K562 (cell line): ENCODE data around the gene PLP2. TPM values are rescaled to one million over a fixed set of nuclear protein-coding genes. Genes with fewer than 3 reads are reported as not detected.

ENCODE experiments used
- ATAC-seq: fragments of 200-7000 bp; cut with Tn5 transposase; 3 replicates; pipeline ENCODE4 v1.9.1; 2020; ENCODE audit warnings: moderate library complexity
- BruUV-seq: library from RNA; stranded (reverse); fragments of 400-500 nt; replicated peaks from 2 replicates; lab custom pipeline; 2021; lab: Mats Ljungman, UMichigan
- CTCF ChIA-PET: fragments of 300-600 bp; formaldehyde crosslinking; extraction: SDS; loops from one replicate; lab custom pipeline; 2021; ENCODE audit warnings: low intra/inter-chr PET ratio; lab: Yijun Ruan, JAX
- POLR2A ChIA-PET: fragments of 300-600, 350-650 bp; sonication (Branson Sonifier 250); formaldehyde crosslinking; extraction: SDS; loops from one replicate; lab custom pipeline; 2021; ENCODE audit warnings: antibody characterized with exemption, inconsistent platforms; lab: Yijun Ruan, JAX
- DNase-seq, 4 experiments: peaks; one replicate each; pipeline versions ENCODE4 v3.0.0 to v3.0.0-alpha.2; 2011 to 2018; ENCODE audit warnings: low spot score in 3 of 4, mixed read lengths in 3 of 4; ENCODE audit errors: extremely low read depth in 1 of 4
- FAIRE-seq: peaks from 2 replicates; lab custom pipeline; 2011; peaks lifted over from hg19 to GRCh38; lab: Jason Lieb, UNC
- H2AFZ ChIP-seq: 2 replicates; pipeline ENCODE4 v1.6.0; 2011; ENCODE audit warnings: low read depth, low read length, control low read depth, inconsistent platforms
- H3K27ac ChIP-seq: fragments of 200-600 bp; 3 replicates; pipeline ENCODE4 v1.8.0; 2011; ENCODE audit warnings: low read depth, mild to moderate bottlenecking, control low read depth, inconsistent platforms, low read length, moderate library complexity, mixed read lengths; ENCODE audit errors: extremely low read depth
- H3K27me3 ChIP-seq, 2 experiments: fragments of 300-600 bp in 1 of 2; 2 replicates in 1 of 2; 3 replicates in 1 of 2; pipeline versions ENCODE4 v1.6.0 to v1.8.0; 2011; ENCODE audit warnings: inconsistent platforms in 2 of 2, low read length in 2 of 2, mild to moderate bottlenecking in 1 of 2, mixed read lengths in 1 of 2, moderate library complexity in 1 of 2; ENCODE audit not compliant: control insufficient read depth in 2 of 2, insufficient read depth in 2 of 2
- H3K36me3 ChIP-seq: fragments of 300-600 bp; 3 replicates; pipeline ENCODE4 v1.8.0; 2011; ENCODE audit warnings: mild to moderate bottlenecking, low read length, inconsistent platforms; ENCODE audit not compliant: control insufficient read depth, insufficient read depth
- H3K4me1 ChIP-seq, 2 experiments: fragments of 200-600 bp in 1 of 2; replicated peaks in 1 of 2; 2 replicates in 1 of 2; 3 replicates in 1 of 2; pipeline versions ENCODE4 v1.5.1 to v1.8.0; 2011; ENCODE audit warnings: inconsistent platforms in 2 of 2, low read length in 2 of 2, mild to moderate bottlenecking in 1 of 2, mixed read lengths in 1 of 2, moderate library complexity in 1 of 2; ENCODE audit not compliant: control insufficient read depth in 2 of 2, insufficient read depth in 2 of 2
- H3K4me2 ChIP-seq: 2 replicates; pipeline ENCODE4 v1.6.1; 2011; ENCODE audit warnings: low read length, control low read depth, inconsistent platforms, mixed read lengths; ENCODE audit not compliant: insufficient read depth
- H3K4me3 ChIP-seq: fragments of 200-600 bp; sonication (generic), shearing (Covaris generic); 2 replicates; pipeline ENCODE4 v1.5.1; 2016; ENCODE audit warnings: control low read depth, inconsistent platforms
- H3K79me2 ChIP-seq: fragments of 200-600 bp; 3 replicates; pipeline ENCODE4 v1.8.0; 2011; ENCODE audit warnings: low read length, inconsistent platforms; ENCODE audit not compliant: control insufficient read depth, insufficient read depth
- H3K9ac ChIP-seq, 2 experiments: 2 replicates each; pipeline versions ENCODE4 v1.6.0 to v1.6.1; 2011; ENCODE audit warnings: low read depth in 2 of 2, low read length in 2 of 2, control low read depth in 1 of 2, inconsistent platforms in 1 of 2, mild to moderate bottlenecking in 1 of 2, mixed read lengths in 1 of 2; ENCODE audit not compliant: insufficient read depth in 1 of 2
- H3K9me1 ChIP-seq: one replicate; pipeline ENCODE4 v1.6.0; 2011; ENCODE audit warnings: inconsistent platforms, mild to moderate bottlenecking, low read length, moderate library complexity; ENCODE audit not compliant: control insufficient read depth, insufficient read depth
- H3K9me3 ChIP-seq: replicated peaks from 2 replicates; pipeline ENCODE4 v1.5.1; 2011; ENCODE audit warnings: low read depth, low read length, inconsistent platforms; ENCODE audit not compliant: control insufficient read depth, insufficient read depth
- H4K20me1 ChIP-seq: replicated peaks from 2 replicates; pipeline ENCODE4 v1.6.1; 2011; ENCODE audit warnings: low read length, inconsistent platforms, mixed read lengths; ENCODE audit not compliant: control insufficient read depth, insufficient read depth
- ARID2 ChIP-seq: fragments of 450-650 bp; IDR thresholded peaks from 2 replicates; pipeline ENCODE4 v1.6.1; 2017; ENCODE audit warnings: antibody characterized with exemption, mild to moderate bottlenecking
- ATF1 ChIP-seq, 2 experiments: fragments of 450-650 bp in 1 of 2; IDR thresholded peaks; 2 replicates each; pipeline ENCODE4 v1.6.1; 2016; ENCODE audit warnings: missing compliant biosample characterization in 1 of 2, missing genetic modification characterization in 1 of 2
- BHLHE40 ChIP-seq: IDR thresholded peaks from 2 replicates; pipeline ENCODE4 v1.6.1; 2011; ENCODE audit warnings: low read length, improper control_type of control experiment
- BMI1 ChIP-seq: fragments of 150-350 bp; IDR thresholded peaks from 2 replicates; pipeline ENCODE4 v1.6.1; 2014; ENCODE audit warnings: low read length
- CHD2 ChIP-seq: IDR thresholded peaks from 2 replicates; pipeline ENCODE4 v1.6.1; 2011; ENCODE audit warnings: low read depth, low read length
- CXXC5 ChIP-seq: fragments of 250-450 bp; sonication (Bioruptor Pico); IDR thresholded peaks from 2 replicates; pipeline ENCODE4 v1.8.0; 2022; ENCODE audit warnings: inconsistent platforms, mild to moderate bottlenecking, moderate library complexity
- EP300 ChIP-seq: IDR thresholded peaks from 2 replicates; pipeline ENCODE4 v1.6.1; 2012; ENCODE audit warnings: low read length, improper control_type of control experiment
- ETV6 ChIP-seq, 3 experiments: fragments of 150-350 bp in 1 of 3; sonication (generic) in 1 of 3; formaldehyde crosslinking in 1 of 3; IDR thresholded peaks; 2 replicates each; pipeline versions ENCODE4 v1.6.1 to v1.8.0; 2014 to 2022; ENCODE audit warnings: borderline replicate concordance in 2 of 3, low read depth in 2 of 3, antibody characterized with exemption in 1 of 3, low read length in 1 of 3, mild to moderate bottlenecking in 1 of 3, missing genetic modification reagents in 1 of 3
- FOSL1 ChIP-seq: fragments of 200-800 bp; sonication (Bioruptor generic); conservative IDR thresholded peaks from 2 replicates; pipeline ENCODE4 v1.6.1; 2016; ENCODE audit warnings: missing genetic modification characterization, missing compliant biosample characterization
- HDAC1 ChIP-seq, 2 experiments: fragments of 450-650 bp; IDR thresholded peaks; 2 replicates each; pipeline ENCODE4 v1.6.1; 2016 to 2017; ENCODE audit warnings: inconsistent platforms in 1 of 2, mild to moderate bottlenecking in 1 of 2, moderate library complexity in 1 of 2
- MAFK ChIP-seq: IDR thresholded peaks from 2 replicates; pipeline ENCODE4 v1.6.1; 2011; ENCODE audit warnings: low read length, improper control_type of control experiment
- PHF21A ChIP-seq: fragments of 450-650 bp; IDR thresholded peaks from 2 replicates; pipeline ENCODE4 v1.6.1; 2017; ENCODE audit warnings: low read depth, borderline replicate concordance
- POLR2A ChIP-seq: fragments of 450-650 bp; conservative IDR thresholded peaks from 2 replicates; pipeline ENCODE4 v1.6.1; 2016
- RAD21 ChIP-seq, 2 experiments: fragments of 250-450 bp in 1 of 2; fragments of 450-650 bp in 1 of 2; sonication (Bioruptor Pico) in 1 of 2; formaldehyde crosslinking in 1 of 2; IDR thresholded peaks in 1 of 2; conservative IDR thresholded peaks in 1 of 2; 2 replicates each; pipeline versions ENCODE4 v1.4.0 to v1.8.0; 2020 to 2022; ENCODE audit warnings: mild to moderate bottlenecking in 2 of 2, moderate library complexity in 1 of 2
- SMAD4 ChIP-seq: fragments of 250-450 bp; sonication (Bioruptor Pico); conservative IDR thresholded peaks from 2 replicates; pipeline ENCODE4 v1.8.0; 2021; ENCODE audit warnings: inconsistent platforms, mild to moderate bottlenecking, moderate library complexity
- STAT5A ChIP-seq: IDR thresholded peaks from 2 replicates; pipeline ENCODE4 v1.6.1; 2012; ENCODE audit warnings: low read length, inconsistent platforms, borderline replicate concordance
- SUPT5H ChIP-seq: fragments of 450-650 bp; IDR thresholded peaks from 2 replicates; pipeline ENCODE4 v1.6.1; 2016
- TCF3 ChIP-seq: sonication (generic); formaldehyde crosslinking; IDR thresholded peaks from 2 replicates; pipeline ENCODE4 v1.4.0; 2020; ENCODE audit warnings: mild to moderate bottlenecking, missing genetic modification reagents
- ZNF146 ChIP-seq: IDR thresholded peaks from one replicate; pipeline ENCODE4 v1.6.1; 2018; ENCODE audit warnings: missing compliant biosample characterization; ENCODE audit not compliant: unreplicated experiment
- ZNF212 ChIP-seq: fragments of 450-650 bp; formaldehyde crosslinking; IDR thresholded peaks from 2 replicates; pipeline ENCODE4 v1.4.0; 2020; ENCODE audit warnings: mild to moderate bottlenecking
- ZNF445 ChIP-seq: fragments of 250-450 bp; sonication (Bioruptor Pico); IDR thresholded peaks from 2 replicates; pipeline ENCODE4 v1.4.0; 2020; ENCODE audit warnings: low read depth, mild to moderate bottlenecking, moderate library complexity
- WGBS: fragments of 100-300 bp; shearing (Covaris generic); methylation state at CpG from one replicate; pipeline ENCODE4 v1.1.6; 2016; ENCODE audit warnings: low coverage, mixed read lengths; ENCODE audit not compliant: insufficient coverage; ENCODE audit errors: missing lambda C conversion rate; 5-methylcytosine and 5-hydroxymethylcytosine counted together
- in situ Hi-C: fragments of 300-500 bp; cut with MboI; formaldehyde crosslinking; loops from 4 replicates; pipeline ENCODE4 v1.15.0; 2018; ENCODE audit warnings: inconsistent platforms, mixed read lengths
- intact Hi-C: fragments of 100-400 bp; cut with micrococcal nuclease; formaldehyde crosslinking; loops from 2 replicates; pipeline ENCODE4 v1.14.2; 2022
- polyA plus RNA-seq, 8 experiments: library from polyadenylated mRNA; depleted of rRNA in 4 of 8; stranded (reverse) in 5 of 8; unstranded in 3 of 8; fragments of >200 nt; fragmentation: Nextera tagmentation in 2 of 8; fragmentation: Illumina TruSeq in 1 of 8; extraction: Ambion mirVana in 2 of 8; extraction: Trizol in 1 of 8; gene quantifications; 2 replicates each; pipeline versions ENCODE4 v1.2.1 to v1.2.3, GENCODE V29; 2011 to 2014; ENCODE audit warnings: inconsistent platforms in 1 of 8, missing spikeins in 1 of 8
- total RNA-seq, 7 experiments: library from RNA; depleted of rRNA in 6 of 7; stranded (reverse); fragments of >200 nt in 6 of 7; fragmentation: Illumina TruSeq in 2 of 7; extraction: Trizol in 2 of 7; gene quantifications; 2 replicates each; pipeline versions ENCODE4 v1.2.1 to v1.2.3, GENCODE V29; 2011 to 2021; ENCODE audit warnings: low replicate concordance in 1 of 7

Gene PLP2
- total and polyA plus RNA-seq, 9 of the 15 experiments (the other 6 are each of a cell fraction or from before 2014, with no cell fraction given), result 34.7 to 236 (median 112) TPM

DNA sequence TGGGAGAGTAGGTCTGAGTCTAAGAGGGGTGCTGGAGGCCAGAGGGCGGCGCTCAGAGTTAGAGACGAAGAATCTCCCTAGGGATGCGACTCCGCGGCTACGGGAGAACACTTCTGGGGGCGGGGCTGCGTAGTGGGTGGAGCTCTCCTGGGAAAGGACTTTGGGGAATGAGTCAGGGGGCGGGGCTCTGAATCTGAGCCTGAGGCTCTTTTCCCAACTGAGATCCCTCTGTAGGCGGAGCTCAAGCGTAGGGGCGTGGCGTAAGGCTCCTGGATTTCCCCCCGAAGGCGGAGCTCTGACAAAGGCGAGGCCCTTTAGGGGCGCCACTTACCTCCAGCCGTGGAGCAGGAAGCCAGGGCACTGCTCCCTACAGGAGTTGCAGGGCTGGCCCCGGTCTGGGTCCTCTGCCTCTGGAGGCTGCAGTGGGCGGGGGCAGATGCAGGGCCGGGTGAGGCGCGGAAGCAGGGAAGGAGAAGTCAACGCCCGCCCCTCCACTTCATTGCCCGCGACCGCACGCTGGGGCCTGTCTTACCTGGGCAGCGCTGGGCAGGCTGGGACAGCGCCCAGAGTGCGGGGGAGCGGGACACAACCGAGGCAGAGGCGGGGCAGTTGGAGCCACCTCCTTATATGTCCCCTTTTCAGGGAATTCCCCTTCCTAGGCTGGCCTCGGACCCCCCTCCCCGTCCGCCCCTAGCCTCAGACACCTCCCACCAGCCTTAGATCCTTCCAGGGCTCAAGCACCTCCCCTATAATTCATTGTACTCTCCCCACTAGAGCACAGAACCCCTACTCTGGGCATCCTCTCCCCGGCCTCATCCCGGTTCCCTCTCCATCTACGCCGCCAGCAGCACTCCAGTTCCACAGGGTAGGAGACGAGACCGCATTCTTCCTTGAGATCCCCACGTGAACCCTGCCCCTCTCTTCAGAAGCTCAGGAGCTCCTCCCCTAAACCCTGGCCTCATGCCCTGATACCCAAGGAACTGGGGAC, 12.9 kb downstream of the PLP2 start (continued):
- no peak for TF ChIP-seq ZNF445
- TF ChIP-seq BMI1, result no peak
- no peak for TF ChIP-seq SMAD4
- TF ChIP-seq FOSL1, result peak; percentile 49; the same call in 1 of the 2 replicates
- TF ChIP-seq CHD2, result no peak
- TF ChIP-seq ARID2, result no peak
- no peak for TF ChIP-seq ETV6 (IDR thresholded peaks at IDR 0.05; ENCODE audit: borderline replicate concordance in 1 of 2, low read depth in 2 of 2, low read length in 1 of 2)
- no peak for TF ChIP-seq ETV6 (CRISPR knock-in tag; IDR thresholded peaks at IDR 0.05; ENCODE audit: borderline replicate concordance)

- ChIA-PET POLR2A (interaction anchor here (0.6 kb wide), 1 partner anchor 172 kb away, joined by 3 read pairs; no protein-coding TSS in a partner anchor), CTCF (no interaction called here)
- Histone ChIP-seq H3K9me1 (no peaks in the 10 kb centered on the region), H3K36me3 (peaks cover 22% of the 10 kb centered on the region; the same call in 1 of the 3 replicates), H3K4me3 (peak within 1 kb of the TSS; percentile 76), H4K20me1 (peaks cover 9% of the 10 kb centered on the region), H3K4me2 (peak within 1 kb of the TSS; percentile 90), H3K27me3 (no peaks in the 10 kb centered on the region), H2AFZ (peak within 1 kb of the TSS; percentile 78), H3K4me1 (peaks cover 33 to 48% of the 10 kb centered on the region in 2 experiments), H3K9ac (peak within 1 kb of the TSS; percentile 93 to 97), H3K27ac (peak within 1 kb of the TSS; percentile 91), H3K79me2 (peaks cover 43% of the 10 kb centered on the region), H3K9me3 (no peaks in the 10 kb centered on the region)
- TSS peak; percentile 74 for BruUV-seq
- peak; percentile 73 to 88 (median 76) for DNase-seq
- intact Hi-C loops (no loop called here), in situ Hi-C loops (no loop called here)
- ATAC-seq, result peak; percentile 55
- 16% methylated on average over 34 of the region's 62 CpGs for WGBS
- no peak for FAIRE-seq
- peak; percentile 75 for TF ChIP-seq SUPT5H
- no peak for TF ChIP-seq MAFK
- TF ChIP-seq EP300, result 0 out of 2 replicates have a peak, but pooled peaks have one; percentile 10
- no peak; the same call in 1 of the 2 replicates for TF ChIP-seq STAT5A
- TF ChIP-seq RAD21 (CRISPR knock-in tag; conservative IDR thresholded peaks at IDR 0.05 in 1 of 2, IDR thresholded peaks at IDR 0.05 in 1 of 2), result peak; percentile 30 to 47; a peak in 3 of 4 replicates
- no peak for TF ChIP-seq ATF1 (CRISPR knock-in tag; IDR thresholded peaks at IDR 0.05)
- peak; percentile 55; the same call in 1 of the 2 replicates for TF ChIP-seq ATF1 (tag; IDR thresholded peaks at IDR 0.05)
- no peak for TF ChIP-seq ZNF212 (CRISPR knock-in tag)
- TF ChIP-seq POLR2A, result peak; percentile 79
- TF ChIP-seq PHF21A, result no peak; the same call in 1 of the 2 replicates
- TF ChIP-seq CXXC5 (CRISPR knock-in tag), result peak; percentile 86
- TF ChIP-seq TCF3 (CRISPR knock-in tag), result 0 out of 2 replicates have a peak, but pooled peaks have one; percentile 23
- no peak for TF ChIP-seq ZNF146
- TF ChIP-seq BHLHE40, result peak; percentile 82
- peak in 1 of 2 experiments; percentile 85; a peak in 2 of 4 replicates for TF ChIP-seq HDAC1 (IDR thresholded peaks at IDR 0.05)
Measured at GRCh38 chrX:49186125-49187027, 14.7 kb downstream of the PLP2 start, which contains the start of gene PRICKLE3. Gene PRICKLE3 (minus strand): TSS chrX:49186373. CDS start chrX:49186297, 76 bp downstream.
